ENCODE measurements around the gene NT5C3B.

- TF ChIP-seq CTCF (IDR thresholded peaks at IDR 0.05) = no peak
- no peak for TF ChIP-seq POLR2A (IDR thresholded peaks at IDR 0.05)
These were observed 39.7 kb downstream of the NT5C3B start for GRCh38 chr17:41796121-41796895.

Measured in lower leg skin (tissue), 3 donors.